NT2/D1 (cell line): ENCODE measurements around the gene DDHD1.

ENCODE experiments used
- YY1 ChIP-seq: IDR thresholded peaks from 2 replicates; pipeline ENCODE4 v1.6.1; 2011; ENCODE audit not compliant: insufficient read length, insufficient read depth
- ZNF274 ChIP-seq: IDR thresholded peaks from 2 replicates; pipeline ENCODE4 v1.6.1; 2011; ENCODE audit warnings: mild to moderate bottlenecking, low read depth, low read length

DNA sequence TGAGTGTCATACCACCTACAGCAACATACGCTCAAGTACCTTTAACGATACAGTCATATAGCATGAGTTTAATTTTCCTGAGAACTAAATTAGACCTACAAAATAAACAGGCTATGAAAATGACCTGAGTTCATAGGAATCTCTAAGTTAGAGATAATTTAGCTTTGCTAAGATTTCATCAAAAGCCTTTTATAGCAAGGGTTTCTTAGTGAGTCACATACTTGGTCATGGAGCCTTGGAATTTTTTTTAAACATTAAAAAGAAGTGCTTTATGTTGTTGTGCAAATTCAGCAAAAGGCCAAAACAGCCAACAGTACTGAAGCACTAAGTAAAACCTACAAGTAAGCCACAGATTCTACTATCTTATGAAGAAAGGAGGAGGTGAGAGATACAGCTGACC is 108.6 kb downstream of the DDHD1 start:
- TF ChIP-seq YY1 (no peak), ZNF274 (no peak)
